Suprapubic skin (tissue), 3 donors: ENCODE measurements around the gene NIPBL.

Experiments
- CTCF ChIP-seq, 2 donors: fragments of 200-600 bp in 1 of 2; fragments of 450-650 bp in 1 of 2; sonication (generic) in 1 of 2; IDR thresholded peaks; one replicate each; pipeline ENCODE4 v1.5.1; 2016 to 2019; ENCODE audit warnings: antibody characterized with exemption in 2 of 2, mild to moderate bottlenecking in 1 of 2, moderate library complexity in 1 of 2
- POLR2A ChIP-seq, 2 donors: fragments of 450-650 bp; IDR thresholded peaks; one replicate each; pipeline ENCODE4 v1.6.1; 2017; ENCODE audit warnings: antibody characterized with exemption in 2 of 2, mild to moderate bottlenecking in 2 of 2, moderate library complexity in 2 of 2

GRCh38 chr5:36982146-36982545, 105.6 kb downstream of the NIPBL start:
- TF ChIP-seq POLR2A (IDR thresholded peaks at IDR 0.05) (no peak), CTCF (IDR thresholded peaks at IDR 0.05) (no peak)
